ENCODE results near the gene HIGD2A.

Gene HIGD2A

GRCh38 chr5:176379881-176380280 is 8.7 kb upstream of the HIGD2A start:
- Histone ChIP-seq H3K4me2 (ENCODE audit: insufficient read depth, low read length, poor library complexity, severe bottlenecking) (no peak overlapping the region), H3K18ac (ENCODE audit: low read length) (no peak overlapping the region), H2AK5ac (ENCODE audit: low read depth, low read length) (no peak overlapping the region), H3K36me3 (replicated peaks in 1 of 2; ENCODE audit: control insufficient read depth in 2 of 2, insufficient read depth in 2 of 2, low read length in 2 of 2) (peaks cover 15 to 60% of the 10 kb centered on the region in 2 donors), H3K27me3 (ENCODE audit: control insufficient read depth in 3 of 3, insufficient read depth in 3 of 3, low read depth in 1 of 3, low read length in 3 of 3) (no peaks in the 10 kb centered on the region), H3K4me1 (ENCODE audit: control insufficient read depth in 2 of 2, insufficient read depth in 1 of 2, low read depth in 1 of 2, low read length in 2 of 2) (no peaks in the 10 kb centered on the region), H3K9ac (ENCODE audit: low read depth, low read length, poor library complexity) (no peak overlapping the region), H2BK12ac (ENCODE audit: low read length) (no peak overlapping the region), H2BK120ac (ENCODE audit: low read depth, low read length) (no peak overlapping the region), H3K27ac (replicated peaks; ENCODE audit: low read length) (no peak overlapping the region), H4K91ac (ENCODE audit: low read depth, low read length, poor library complexity) (no peak overlapping the region), H3K4ac (ENCODE audit: low read length) (no peak overlapping the region), H3K23ac (ENCODE audit: low read depth, low read length, poor library complexity) (no peak overlapping the region), H3K14ac (ENCODE audit: low read length) (no peak overlapping the region), H2AFZ (ENCODE audit: low read length) (no peak overlapping the region), H2BK15ac (ENCODE audit: low read length) (no peak overlapping the region), H4K8ac (ENCODE audit: low read depth, low read length) (no peak overlapping the region), H2BK5ac (ENCODE audit: low read length) (no peak overlapping the region), H3K4me3 (ENCODE audit: low read length in 2 of 2) (no peak overlapping the region), H3K79me1 (ENCODE audit: low read depth, low read length) (no peaks in the 10 kb centered on the region), H3K9me3 (replicated peaks in 1 of 2; ENCODE audit: control insufficient read depth in 2 of 2, insufficient read depth in 1 of 2, low read depth in 1 of 2, low read length in 2 of 2) (no peaks in the 10 kb centered on the region)
- WGBS, 2 donors (ENCODE audit: extremely low coverage in 2 of 2, insufficient read length in 2 of 2, insufficient replicate concordance in 1 of 2), result no CpG with 5 or more reads among the region's 3 CpGs
- DNase-seq (ENCODE audit: low spot score), result no peak

GRCh38 chr5:176381423-176381822 is 7.1 kb upstream of the HIGD2A start:
- no CpG with 5 or more reads among the region's 3 CpGs for WGBS, 2 donors (ENCODE audit: extremely low coverage in 2 of 2, insufficient read length in 2 of 2, insufficient replicate concordance in 1 of 2)

DNA sequence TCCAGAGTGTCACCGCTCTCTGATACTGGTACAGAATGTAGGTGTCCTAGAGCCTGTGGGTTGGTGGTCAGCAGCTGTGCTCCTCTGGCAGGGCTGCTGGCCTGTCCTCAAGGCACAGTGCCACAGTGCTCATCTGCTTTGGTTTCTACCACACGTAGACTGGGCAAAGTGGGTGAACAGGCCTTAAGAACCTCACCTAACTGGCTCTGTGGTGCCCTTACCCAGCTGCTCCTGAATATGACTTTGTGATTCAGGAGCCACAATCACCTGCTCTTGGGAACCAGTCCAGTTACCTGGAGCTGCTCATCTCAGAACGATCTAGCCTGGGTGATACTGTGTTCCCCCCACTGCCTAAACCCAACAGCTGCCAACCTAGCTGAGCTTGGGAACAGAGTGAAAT is 6.6 kb upstream of the HIGD2A start:
- no peak overlapping the region for H3K27ac ChIP-seq (replicated peaks; ENCODE audit: low read length)

More at GRCh38 chr5:176381423-176381822, 7.1 kb upstream of the HIGD2A start:
- no peak overlapping the region for H2AK5ac ChIP-seq (ENCODE audit: low read depth, low read length)
- no peaks in the 10 kb centered on the region for H3K4me1 ChIP-seq (ENCODE audit: control insufficient read depth in 2 of 2, insufficient read depth in 1 of 2, low read depth in 1 of 2, low read length in 2 of 2)
- H2BK12ac ChIP-seq (ENCODE audit: low read length), result no peak overlapping the region
- H3K4me3 ChIP-seq (ENCODE audit: low read length in 2 of 2), result no peak overlapping the region
- no peak overlapping the region for H3K4ac ChIP-seq (ENCODE audit: low read length)
- no peaks in the 10 kb centered on the region for H3K9me3 ChIP-seq (replicated peaks in 1 of 2; ENCODE audit: control insufficient read depth in 2 of 2, insufficient read depth in 1 of 2, low read depth in 1 of 2, low read length in 2 of 2)
- no peak overlapping the region for H3K18ac ChIP-seq (ENCODE audit: low read length)
- H3K4me2 ChIP-seq (ENCODE audit: insufficient read depth, low read length, poor library complexity, severe bottlenecking), result no peak overlapping the region
- H2BK5ac ChIP-seq (ENCODE audit: low read length), result no peak overlapping the region
- H3K23ac ChIP-seq (ENCODE audit: low read depth, low read length, poor library complexity), result no peak overlapping the region
- H3K36me3 ChIP-seq (replicated peaks in 1 of 2; ENCODE audit: control insufficient read depth in 2 of 2, insufficient read depth in 2 of 2, low read length in 2 of 2), result peaks cover 17 to 67% of the 10 kb centered on the region in 2 donors
- H3K9ac ChIP-seq (ENCODE audit: low read depth, low read length, poor library complexity), result no peak overlapping the region
- no peak overlapping the region for H4K8ac ChIP-seq (ENCODE audit: low read depth, low read length)
- H3K79me1 ChIP-seq (ENCODE audit: low read depth, low read length), result no peaks in the 10 kb centered on the region
- H2BK120ac ChIP-seq (ENCODE audit: low read depth, low read length), result no peak overlapping the region
- H2BK15ac ChIP-seq (ENCODE audit: low read length), result no peak overlapping the region
- no peak overlapping the region for H3K14ac ChIP-seq (ENCODE audit: low read length)
- no peak overlapping the region for H4K91ac ChIP-seq (ENCODE audit: low read depth, low read length, poor library complexity)
- no peaks in the 10 kb centered on the region for H3K27me3 ChIP-seq (ENCODE audit: control insufficient read depth in 3 of 3, insufficient read depth in 3 of 3, low read depth in 1 of 3, low read length in 3 of 3)
- DNase-seq (ENCODE audit: low spot score), result no peak
- H2AFZ ChIP-seq (ENCODE audit: low read length), result no peak overlapping the region
- no peak overlapping the region for H3K27ac ChIP-seq (replicated peaks; ENCODE audit: low read length)

GRCh38 chr5:176382721-176383120 is 5.8 kb upstream of the HIGD2A start:
- Histone ChIP-seq H3K4me1 (ENCODE audit: control insufficient read depth in 2 of 2, insufficient read depth in 1 of 2, low read depth in 1 of 2, low read length in 2 of 2) (peaks cover 1 to 6% of the 10 kb centered on the region in 2 donors), H3K4me2 (ENCODE audit: insufficient read depth, low read length, poor library complexity, severe bottlenecking) (no peak overlapping the region), H3K27ac (replicated peaks; ENCODE audit: low read length) (no peak overlapping the region), H3K14ac (ENCODE audit: low read length) (no peak overlapping the region), H4K91ac (ENCODE audit: low read depth, low read length, poor library complexity) (no peak overlapping the region), H3K4ac (ENCODE audit: low read length) (no peak overlapping the region), H3K9ac (ENCODE audit: low read depth, low read length, poor library complexity) (no peak overlapping the region), H2BK12ac (ENCODE audit: low read length) (no peak overlapping the region), H2BK15ac (ENCODE audit: low read length) (no peak overlapping the region), H2BK120ac (ENCODE audit: low read depth, low read length) (no peak overlapping the region), H2AFZ (ENCODE audit: low read length) (no peak overlapping the region), H3K18ac (ENCODE audit: low read length) (no peak overlapping the region), H3K4me3 (ENCODE audit: low read length in 2 of 2) (no peak overlapping the region), H3K36me3 (replicated peaks in 1 of 2; ENCODE audit: control insufficient read depth in 2 of 2, insufficient read depth in 2 of 2, low read length in 2 of 2) (peaks cover 19 to 69% of the 10 kb centered on the region in 2 donors), H3K79me1 (ENCODE audit: low read depth, low read length) (peaks cover 3% of the 10 kb centered on the region), H2BK5ac (ENCODE audit: low read length) (no peak overlapping the region), H3K23ac (ENCODE audit: low read depth, low read length, poor library complexity) (no peak overlapping the region), H4K8ac (ENCODE audit: low read depth, low read length) (no peak overlapping the region), H3K27me3 (ENCODE audit: control insufficient read depth in 3 of 3, insufficient read depth in 3 of 3, low read depth in 1 of 3, low read length in 3 of 3) (no peaks in the 10 kb centered on the region), H2AK5ac (ENCODE audit: low read depth, low read length) (no peak overlapping the region), H3K9me3 (replicated peaks in 1 of 2; ENCODE audit: control insufficient read depth in 2 of 2, insufficient read depth in 1 of 2, low read depth in 1 of 2, low read length in 2 of 2) (no peaks in the 10 kb centered on the region)
- no CpG with 5 or more reads among the region's 3 CpGs for WGBS, 2 donors (ENCODE audit: extremely low coverage in 2 of 2, insufficient read length in 2 of 2, insufficient replicate concordance in 1 of 2)
- DNase-seq (ENCODE audit: low spot score), result no peak

More for the DNA sequence above, 6.6 kb upstream of the HIGD2A start:
- Histone ChIP-seq H4K91ac (ENCODE audit: low read depth, low read length, poor library complexity) (no peak overlapping the region), H3K4me3 (ENCODE audit: low read length in 2 of 2) (no peak overlapping the region), H2BK120ac (ENCODE audit: low read depth, low read length) (no peak overlapping the region), H2AFZ (ENCODE audit: low read length) (no peak overlapping the region), H3K4ac (ENCODE audit: low read length) (no peak overlapping the region), H3K79me1 (ENCODE audit: low read depth, low read length) (no peaks in the 10 kb centered on the region), H3K4me2 (ENCODE audit: insufficient read depth, low read length, poor library complexity, severe bottlenecking) (no peak overlapping the region), H3K9me3 (replicated peaks in 1 of 2; ENCODE audit: control insufficient read depth in 2 of 2, insufficient read depth in 1 of 2, low read depth in 1 of 2, low read length in 2 of 2) (no peaks in the 10 kb centered on the region), H3K36me3 (replicated peaks in 1 of 2; ENCODE audit: control insufficient read depth in 2 of 2, insufficient read depth in 2 of 2, low read length in 2 of 2) (peaks cover 19 to 73% of the 10 kb centered on the region in 2 donors), H3K18ac (ENCODE audit: low read length) (no peak overlapping the region), H2BK12ac (ENCODE audit: low read length) (no peak overlapping the region), H2BK5ac (ENCODE audit: low read length) (no peak overlapping the region), H3K23ac (ENCODE audit: low read depth, low read length, poor library complexity) (no peak overlapping the region), H4K8ac (ENCODE audit: low read depth, low read length) (no peak overlapping the region), H3K4me1 (ENCODE audit: control insufficient read depth in 2 of 2, insufficient read depth in 1 of 2, low read depth in 1 of 2, low read length in 2 of 2) (peaks cover 0 to under 1% of the 10 kb centered on the region in 2 donors), H2AK5ac (ENCODE audit: low read depth, low read length) (no peak overlapping the region), H3K27me3 (ENCODE audit: control insufficient read depth in 3 of 3, insufficient read depth in 3 of 3, low read depth in 1 of 3, low read length in 3 of 3) (no peaks in the 10 kb centered on the region), H2BK15ac (ENCODE audit: low read length) (no peak overlapping the region), H3K14ac (ENCODE audit: low read length) (no peak overlapping the region), H3K9ac (ENCODE audit: low read depth, low read length, poor library complexity) (no peak overlapping the region)
- WGBS, 2 donors (ENCODE audit: extremely low coverage in 2 of 2, insufficient read length in 2 of 2, insufficient replicate concordance in 1 of 2), result no CpG with 5 or more reads among the region's 3 CpGs
- no peak for DNase-seq (ENCODE audit: low spot score)

Data from neuronal stem cell (in vitro differentiated cells).